Brain pericyte (primary cell): ENCODE measurements around the gene TUBG1.
"Not testable (repeated sequence)": the region's sequence is repeated elsewhere in the genome, so short reads cannot be mapped to it uniquely, and the experiment has no call there.

Experiments used
- DNase-seq: peaks from one replicate; pipeline ENCODE4 v3.0.0-alpha.2; 2012; ENCODE audit warnings: low read depth, low spot score

Gene TUBG1

DNA sequence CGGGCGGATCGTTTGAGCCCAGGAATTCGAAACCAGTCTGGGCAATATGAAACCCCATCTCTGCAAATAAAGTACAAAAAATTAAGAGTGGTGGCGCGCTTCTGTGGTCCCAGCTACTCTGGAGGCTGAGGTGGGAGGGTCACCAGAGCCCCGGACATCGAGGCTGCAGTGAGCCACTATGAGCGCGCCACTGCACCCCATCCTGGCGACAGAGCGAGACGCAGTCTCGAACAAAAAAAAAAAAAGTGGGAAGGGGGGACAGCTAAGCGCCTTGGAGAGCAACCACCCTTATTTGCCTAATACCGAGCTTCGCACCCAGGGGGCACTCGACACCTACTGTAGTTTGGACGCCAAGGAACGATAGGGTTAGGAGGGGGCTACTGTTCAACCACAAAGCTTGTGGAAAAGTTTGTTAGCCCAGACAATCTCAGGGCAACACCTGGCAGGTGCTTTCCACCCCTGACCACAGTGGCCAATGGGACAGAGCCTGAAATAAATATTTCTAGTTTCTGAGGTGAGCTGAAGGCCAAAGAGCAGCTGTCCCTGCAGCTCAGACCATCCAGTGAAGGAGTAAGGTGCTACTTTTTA lies 31.1 kb upstream of the TUBG1 start:
- no peak for DNase-seq

DNA sequence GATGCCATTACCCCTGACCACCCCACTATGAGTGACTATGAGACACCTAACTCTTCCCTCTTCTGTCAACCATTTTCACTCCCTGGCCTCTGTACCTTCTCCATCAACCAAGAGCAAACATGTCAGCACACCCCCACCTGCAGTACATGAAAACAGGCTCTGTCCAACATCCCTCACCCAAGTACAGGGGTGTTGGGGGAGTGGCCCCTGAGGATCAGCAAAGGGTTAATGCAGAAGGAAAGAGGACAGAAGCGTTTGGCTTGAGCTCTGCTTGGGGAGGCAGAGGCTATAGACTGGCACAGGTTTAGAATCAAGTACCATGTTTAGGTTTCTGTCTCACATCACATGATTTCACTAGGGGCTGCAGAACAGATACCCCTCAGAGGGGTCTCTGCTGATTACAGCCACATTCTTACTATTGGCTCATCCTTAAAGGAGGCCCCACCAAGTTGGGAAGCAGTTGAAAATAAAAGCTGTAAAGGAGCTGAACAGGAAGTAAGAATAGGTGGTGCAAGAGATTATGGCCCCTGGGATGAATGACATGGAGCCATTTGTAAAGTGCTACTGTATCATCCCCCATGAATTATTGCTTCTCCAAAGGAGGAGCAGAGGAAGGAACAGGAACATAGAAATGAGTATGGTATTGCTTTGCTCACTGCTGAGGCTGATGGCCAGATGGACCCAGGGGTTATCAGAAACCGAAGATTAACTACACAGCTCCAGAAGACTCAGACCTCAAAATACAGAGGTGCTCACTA lies 29.5 kb upstream of the TUBG1 start:
- no peak for DNase-seq

DNA sequence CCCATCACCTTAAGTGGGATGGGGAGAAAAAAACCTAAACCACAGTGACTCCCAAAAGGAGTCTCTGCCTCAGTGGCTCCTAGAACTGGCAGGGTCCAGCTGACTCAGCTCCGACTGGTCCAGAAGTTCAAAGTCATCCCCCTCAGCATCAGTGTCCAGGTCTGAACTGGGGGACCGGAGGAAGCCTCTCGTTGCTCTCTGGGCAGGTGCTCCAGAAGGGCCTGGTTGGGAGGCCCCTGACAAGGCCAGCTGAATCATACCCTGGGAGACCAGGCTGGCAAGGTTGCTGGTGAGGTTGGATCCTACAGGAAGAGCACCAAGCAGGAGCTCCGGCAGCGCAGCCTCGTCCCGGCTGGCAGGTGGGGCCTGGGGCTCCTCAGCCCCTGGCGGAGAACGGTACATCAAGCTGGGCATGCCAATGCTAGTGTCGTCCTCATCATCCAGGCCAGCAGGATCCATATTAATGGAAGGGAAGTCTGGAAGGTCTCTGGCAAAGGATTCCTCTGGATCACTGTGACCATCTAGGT lies 27.7 kb upstream of the TUBG1 start:
- DNase-seq = no peak

DNA sequence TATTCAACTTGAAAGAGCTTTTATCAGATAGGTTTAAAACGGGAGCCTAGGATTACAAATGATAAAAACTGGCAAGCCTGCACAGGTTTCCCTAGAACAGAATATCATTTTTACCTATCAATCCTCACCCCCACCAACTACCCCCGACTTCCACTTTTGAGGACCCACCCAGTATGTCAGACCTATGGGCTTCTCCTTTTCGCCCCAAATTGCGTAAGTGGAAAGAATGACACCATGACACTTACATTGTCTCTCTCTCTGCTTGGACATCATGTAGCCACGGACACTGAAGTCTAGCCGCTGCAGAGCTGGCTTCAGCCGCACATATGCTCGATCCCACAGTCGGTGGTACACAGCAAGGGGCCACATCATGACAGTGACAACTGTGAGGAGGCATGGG lies 24.6 kb upstream of the TUBG1 start:
- no peak for DNase-seq

GRCh38 chr17:42585353-42585752 lies 24.1 kb upstream of the TUBG1 start:
- no peak for DNase-seq

- no peak for DNase-seq
These were observed 22.8 kb upstream of the TUBG1 start for GRCh38 chr17:42586514-42587230.

- DNase-seq = no peak
These were observed 18.6 kb upstream of the TUBG1 start for GRCh38 chr17:42590886-42591285.

DNA sequence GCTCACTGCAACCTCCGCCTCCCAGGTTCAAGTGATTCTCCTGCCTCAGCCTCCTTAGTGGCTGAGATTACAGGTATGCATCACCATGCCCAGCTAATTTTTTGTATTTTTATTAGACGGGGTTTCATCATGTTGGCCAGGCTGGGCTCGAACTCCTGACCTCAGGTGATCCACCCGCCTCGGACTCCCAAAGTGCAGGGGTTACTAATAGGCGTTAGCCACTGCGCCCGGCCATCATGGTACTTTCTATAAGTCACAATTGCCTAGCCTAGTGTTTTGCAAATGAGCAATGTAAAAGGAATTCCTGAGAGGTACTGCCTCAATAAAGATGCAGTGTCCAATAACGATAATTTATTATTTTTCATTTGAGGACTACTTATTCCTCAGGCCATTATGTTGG lies 18.1 kb upstream of the TUBG1 start:
- DNase-seq = no peak

DNA sequence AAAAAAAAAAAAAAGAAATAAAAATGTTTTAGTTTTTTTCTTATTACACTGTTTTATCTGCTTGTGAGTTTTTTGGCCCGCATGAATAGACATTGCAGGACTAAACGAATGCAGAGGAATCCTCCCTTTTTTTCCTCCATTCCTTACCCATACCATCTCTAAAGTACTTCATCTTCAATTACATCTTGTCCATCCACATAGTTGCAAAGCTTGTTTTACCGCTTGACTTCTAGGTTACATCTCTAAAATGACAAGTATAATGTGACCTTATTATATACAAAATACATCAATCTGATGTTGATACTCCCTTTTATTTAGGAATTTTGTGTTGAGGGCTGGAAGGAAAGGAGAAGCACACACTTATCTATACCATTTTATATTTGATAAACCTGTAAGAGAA lies 13.1 kb upstream of the TUBG1 start:
- DNase-seq = no peak

GRCh38 chr17:42598905-42599304 lies 10.6 kb upstream of the TUBG1 start:
- no peak for DNase-seq

DNA sequence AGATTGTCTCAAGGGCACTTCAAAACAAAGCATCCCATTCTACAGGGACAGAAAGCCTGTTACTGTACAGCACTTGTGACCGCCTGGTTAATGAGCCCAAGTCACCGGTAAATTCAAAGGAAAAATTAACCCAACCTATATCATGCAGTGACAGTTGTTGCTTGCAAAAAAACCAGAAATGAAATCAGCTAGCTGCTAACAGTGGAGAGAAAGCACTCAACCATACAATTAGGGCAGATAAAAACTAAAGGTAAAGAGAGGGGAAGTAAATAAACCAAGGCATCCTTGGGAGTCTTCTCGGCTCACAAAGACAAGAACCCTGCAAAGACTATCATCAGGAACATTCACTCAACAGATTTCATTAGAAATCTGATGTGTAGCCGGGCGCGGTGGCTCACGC lies 6.2 kb upstream of the TUBG1 start:
- no peak for DNase-seq

DNA sequence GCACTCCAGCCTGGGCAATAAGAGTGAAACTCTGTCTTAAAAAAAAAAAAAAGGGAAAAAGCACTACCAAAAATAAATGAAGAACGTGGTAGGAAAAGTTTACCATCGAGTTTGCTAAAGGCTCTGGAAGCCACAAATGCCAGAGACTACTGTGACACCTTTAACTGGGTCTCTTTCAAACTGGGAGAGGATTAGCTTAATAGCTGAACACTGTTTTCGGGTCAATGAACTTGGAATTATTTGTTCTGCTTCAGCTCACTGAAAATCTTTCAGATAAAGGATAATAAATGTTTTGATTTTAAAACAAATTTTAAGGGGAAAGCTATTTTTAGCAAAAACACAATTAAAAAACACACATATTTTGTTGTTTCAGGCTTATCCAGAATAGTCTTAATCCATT lies 1.7 kb upstream of the TUBG1 start:
- no peak for DNase-seq

DNA sequence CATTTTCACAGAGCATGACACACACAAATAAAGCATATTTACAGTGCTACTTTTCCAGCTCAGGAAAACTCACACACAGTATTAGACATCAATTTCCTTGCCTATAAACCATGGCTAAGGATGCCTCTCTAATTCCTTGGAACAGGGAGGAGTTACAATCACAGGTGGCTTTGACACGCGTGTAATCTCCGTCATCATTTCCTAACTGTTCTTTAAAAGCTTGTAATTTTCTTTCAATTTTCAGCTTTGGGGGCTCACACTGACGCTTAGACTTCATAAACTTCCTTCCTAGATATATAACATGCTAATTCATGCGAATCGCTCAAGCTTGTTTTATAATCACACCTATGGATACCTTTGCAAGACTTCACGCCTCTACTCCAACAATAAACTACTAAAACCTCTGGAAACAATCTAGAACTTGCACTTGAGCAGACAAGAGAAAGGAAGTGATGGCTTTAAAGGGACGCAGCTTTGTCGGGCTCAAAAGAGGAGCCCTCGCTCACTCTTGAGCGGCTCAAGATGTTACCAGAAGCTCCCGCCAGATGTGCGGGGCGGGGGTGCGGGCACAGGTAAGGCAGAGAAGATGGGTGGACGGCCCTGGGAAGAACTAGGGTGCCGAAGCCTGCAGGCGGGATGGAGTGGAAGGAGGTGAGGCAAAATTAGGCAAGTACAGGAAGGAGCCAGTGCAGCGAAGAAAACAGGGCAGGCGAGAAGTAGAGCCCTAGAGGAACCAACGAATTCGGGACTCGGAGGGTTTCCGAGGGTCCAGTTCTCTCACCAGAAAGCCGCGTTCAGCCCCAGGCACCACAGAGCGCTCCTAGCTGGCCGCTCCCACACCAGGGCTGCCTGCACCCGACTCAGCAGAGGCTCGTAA lies 940 bp upstream of the TUBG1 start:
- no peak for DNase-seq

- DNase-seq = not testable (repeated sequence)
These were observed 625 bp downstream of the TUBG1 start for GRCh38 chr17:42609814-42610801.

GRCh38 chr17:42612013-42612412 lies 2.5 kb downstream of the TUBG1 start:
- no peak for DNase-seq

DNA sequence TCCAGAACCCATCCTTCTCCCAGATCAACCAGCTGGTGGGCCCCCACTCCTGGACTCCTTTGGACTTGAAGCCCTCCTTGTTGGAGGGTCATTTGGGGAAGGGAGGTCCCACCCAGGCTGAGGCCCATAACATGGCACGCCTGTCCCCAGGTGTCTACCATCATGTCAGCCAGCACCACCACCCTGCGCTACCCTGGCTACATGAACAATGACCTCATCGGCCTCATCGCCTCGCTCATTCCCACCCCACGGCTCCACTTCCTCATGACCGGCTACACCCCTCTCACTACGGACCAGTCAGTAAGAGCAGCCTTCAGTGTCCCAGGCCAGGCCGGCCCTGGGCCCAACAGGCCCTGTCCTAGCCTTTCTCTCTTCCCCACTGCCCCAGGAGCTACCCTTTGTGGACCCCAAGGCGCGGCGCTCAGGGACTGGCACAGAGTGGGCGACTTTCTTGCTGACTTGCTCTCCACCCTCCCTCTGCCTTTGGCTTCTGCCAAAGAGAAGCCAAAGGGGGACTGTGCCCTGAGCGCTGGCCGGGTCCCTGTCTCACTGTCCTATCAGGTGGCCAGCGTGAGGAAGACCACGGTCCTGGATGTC lies 4.3 kb downstream of the TUBG1 start:
- no peak for DNase-seq

DNA sequence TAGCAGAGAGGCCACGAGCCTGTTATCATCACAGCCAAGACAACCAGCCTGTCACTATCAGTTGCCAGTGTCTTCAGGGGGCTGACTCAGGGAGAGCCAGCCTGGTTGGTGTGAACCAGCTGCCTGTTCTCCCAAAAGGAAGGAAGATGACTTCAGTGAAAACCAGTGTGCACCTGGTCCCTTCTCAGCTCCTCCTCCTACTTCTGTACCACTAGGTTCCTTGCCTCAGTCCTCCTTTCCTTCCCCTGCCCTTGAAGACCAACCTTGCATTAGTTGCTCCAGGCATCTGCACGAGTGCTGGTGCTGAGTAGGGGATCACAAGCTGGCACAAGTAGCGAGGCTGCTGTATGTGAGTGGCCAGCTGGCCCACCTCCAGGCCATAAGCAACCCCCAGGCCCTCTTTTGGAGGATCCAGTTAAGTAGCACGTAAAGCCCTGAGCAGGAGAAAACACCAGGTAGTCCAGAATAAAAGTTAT lies 8.5 kb downstream of the TUBG1 start:
- DNase-seq = no peak

DNA sequence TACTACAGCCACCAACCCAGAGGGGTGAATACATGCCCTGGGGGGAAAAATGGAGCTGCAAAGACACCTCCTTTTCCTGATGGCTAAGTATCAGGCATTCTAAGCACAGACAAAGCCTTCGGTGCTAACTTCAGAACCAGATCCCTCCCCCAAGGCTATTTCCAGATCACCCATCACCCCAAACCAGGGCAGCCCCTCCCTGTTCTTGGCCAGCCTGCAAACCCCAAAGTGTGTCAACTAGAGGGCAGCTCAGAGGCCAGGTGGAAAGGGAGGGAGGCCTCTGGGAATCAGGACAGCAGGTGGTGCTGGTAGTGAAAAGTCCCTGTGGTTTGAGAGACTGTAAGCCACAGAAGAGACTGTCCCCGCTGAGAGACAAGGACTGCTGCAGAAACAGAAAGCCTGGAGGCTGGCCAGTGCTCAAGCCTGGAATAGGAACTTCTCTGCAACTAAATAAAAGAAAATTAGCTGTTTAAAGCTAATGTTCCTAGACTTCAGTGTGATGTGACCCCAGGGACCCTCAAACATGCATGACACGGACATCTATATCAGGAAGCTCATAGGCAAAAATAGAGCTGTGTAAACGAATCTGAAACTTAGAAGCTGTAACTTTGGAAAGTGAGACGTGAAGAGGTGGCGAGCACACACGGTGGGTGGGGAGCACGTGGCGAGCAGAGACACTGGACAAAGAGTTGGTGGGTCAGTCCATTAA lies 9.1 kb downstream of the TUBG1 start:
- DNase-seq = no peak

DNA sequence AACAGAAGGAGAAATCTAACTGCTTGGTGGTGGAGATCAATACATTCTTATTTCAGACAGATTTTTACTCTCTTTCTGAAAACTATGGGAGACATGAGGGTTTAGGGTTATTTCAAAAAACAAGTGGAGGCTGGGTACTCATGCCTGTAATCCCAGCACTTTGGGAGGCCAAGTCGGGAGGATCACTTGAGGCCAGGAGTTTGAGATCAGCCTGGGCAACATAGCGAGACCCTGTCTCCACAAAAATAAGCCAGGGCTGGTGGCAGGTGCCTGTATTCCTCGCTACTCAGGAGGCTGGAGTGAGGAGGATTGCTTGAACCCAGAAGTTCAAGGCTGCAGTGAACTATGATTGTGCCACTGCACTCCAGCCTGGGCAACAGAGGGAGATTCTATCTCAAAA lies 12.5 kb downstream of the TUBG1 start:
- DNase-seq = not testable (repeated sequence)
